ENCODE results near the gene SYNJ2. TPM values are rescaled to one million over a fixed set of nuclear protein-coding genes. Genes with fewer than 3 reads are reported as not detected.

SYNJ2 gene
- total RNA-seq, 2 donors from 2014 or later, result 22.6 to 29.8 TPM

Other genes starting within 250 kb of the SYNJ2 start
- 10 to 100 TPM; 83.5 to 94.6 TPM for gene SNX9, start 158.6 kb upstream of the SYNJ2 start, total RNA-seq
- gene SERAC1, start 186.4 kb downstream of the SYNJ2 start, total RNA-seq, result 1 to 10 TPM; 6.0 to 8.6 TPM
- 10 to 100 TPM; 20.7 to 23.9 TPM for gene GTF2H5, start 186.5 kb downstream of the SYNJ2 start, total RNA-seq